GM18951 (cell line): Measurements from ENCODE around the gene MOSPD3.

Experiments used
- POLR2A ChIP-seq: IDR thresholded peaks from 4 replicates; pipeline ENCODE4 v1.6.1; 2011; ENCODE audit warnings: mild to moderate bottlenecking; ENCODE audit not compliant: insufficient read length, insufficient read depth; ENCODE audit errors: extremely low read depth
- in situ Hi-C: fragments of 300-500 bp; cut with MboI; formaldehyde crosslinking; loops from one replicate; pipeline ENCODE4 v1.12.0; 2022; ENCODE audit warnings: low sequenced_read_pairs, mixed read lengths, inconsistent platforms; ENCODE audit not compliant: unreplicated experiment

MOSPD3 gene

GRCh38 chr7:100571829-100572116 is 40.6 kb upstream of the MOSPD3 start:
- no peak for TF ChIP-seq POLR2A
- in situ Hi-C loops = no loop called here

- in situ Hi-C loops = no loop called here
- no peak for TF ChIP-seq POLR2A
Measured at GRCh38 chr7:100572281-100572948, 39.9 kb upstream of the MOSPD3 start.

DNA sequence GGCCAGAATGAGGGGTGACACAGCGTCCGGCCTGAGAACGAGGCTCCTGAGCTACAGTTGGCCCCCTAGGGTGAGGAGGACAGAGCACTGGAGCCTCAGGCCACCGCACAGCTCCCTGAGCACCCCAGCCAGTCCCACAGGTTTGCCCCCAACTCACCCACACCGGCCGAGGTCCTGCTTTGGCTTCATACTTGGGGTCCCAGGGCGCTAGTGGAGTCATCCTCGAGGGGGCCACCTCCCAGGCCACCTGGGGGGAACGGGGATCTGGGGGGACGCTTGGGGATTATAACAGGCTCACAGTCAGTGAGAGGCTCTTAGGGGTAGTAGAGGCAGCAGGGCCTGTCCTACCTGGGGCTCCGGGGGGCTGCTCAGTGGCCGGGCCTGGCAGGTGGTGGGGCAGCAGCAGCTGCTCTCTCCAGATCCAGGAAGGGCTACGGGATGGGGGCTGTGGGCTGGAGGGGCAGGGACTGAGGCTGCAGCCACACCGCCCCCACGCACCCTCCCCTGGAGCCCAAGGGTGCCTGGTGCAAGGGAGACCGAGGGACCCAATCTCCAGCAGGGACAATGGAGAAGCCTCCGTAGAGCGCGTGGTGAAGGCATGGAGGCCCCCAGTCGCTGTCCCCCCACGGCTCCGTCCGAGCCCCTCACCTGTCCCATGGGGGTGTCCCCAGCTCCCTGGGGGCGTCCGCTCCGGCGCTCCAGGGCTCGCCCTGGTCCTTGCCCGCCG is 39.2 kb upstream of the MOSPD3 start:
- in situ Hi-C loops = no loop called here
- TF ChIP-seq POLR2A = no peak

- in situ Hi-C loops = no loop called here
- no peak for TF ChIP-seq POLR2A
Measured at GRCh38 chr7:100573691-100574361, 38.5 kb upstream of the MOSPD3 start, which contains the start of gene SAP25. TSS of gene SAP25 (minus strand) at chr7:100573900. CDS start at chr7:100573742, 158 bp downstream.

DNA sequence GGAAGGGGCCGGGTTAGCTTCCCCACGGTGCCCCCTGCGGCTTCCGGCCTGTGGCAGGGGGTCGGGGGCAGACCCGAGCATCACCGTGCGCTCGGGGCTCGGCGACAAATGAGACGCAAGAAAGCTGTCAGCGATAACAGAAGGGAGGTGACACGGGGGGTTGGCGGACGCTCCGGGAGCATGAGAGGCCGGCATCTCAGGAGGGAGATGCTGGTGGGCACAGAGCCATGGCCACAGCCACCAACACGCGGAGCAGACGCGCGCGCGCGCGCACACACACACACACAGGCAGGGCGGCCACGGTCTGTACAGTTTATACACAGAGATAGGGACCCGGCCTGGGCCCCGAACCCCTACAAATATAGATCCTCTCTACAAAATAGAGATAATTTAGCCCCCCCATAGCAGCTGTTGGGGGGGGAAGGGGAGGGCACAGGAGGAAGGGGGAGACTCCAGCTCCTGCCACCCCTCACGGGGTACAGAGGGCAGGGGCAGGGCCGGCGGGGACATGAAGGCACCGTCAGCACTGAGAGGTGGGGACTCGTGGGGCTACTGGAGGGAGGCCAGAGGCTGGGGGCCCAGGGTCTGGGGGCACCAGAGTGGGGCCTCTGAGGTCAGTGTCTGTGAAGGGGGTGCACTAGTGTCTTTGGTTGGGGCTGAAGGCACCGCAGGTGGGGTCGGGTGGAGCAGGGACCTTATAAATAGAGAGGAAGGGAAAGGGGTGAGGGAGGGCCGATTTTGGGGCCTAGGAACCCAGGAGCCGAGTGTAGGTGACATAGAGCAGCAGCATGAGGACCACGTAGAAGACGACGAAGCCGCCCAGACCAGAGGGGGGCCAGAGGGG is 37.8 kb upstream of the MOSPD3 start:
- in situ Hi-C loops = no loop called here
- TF ChIP-seq POLR2A = no peak

DNA sequence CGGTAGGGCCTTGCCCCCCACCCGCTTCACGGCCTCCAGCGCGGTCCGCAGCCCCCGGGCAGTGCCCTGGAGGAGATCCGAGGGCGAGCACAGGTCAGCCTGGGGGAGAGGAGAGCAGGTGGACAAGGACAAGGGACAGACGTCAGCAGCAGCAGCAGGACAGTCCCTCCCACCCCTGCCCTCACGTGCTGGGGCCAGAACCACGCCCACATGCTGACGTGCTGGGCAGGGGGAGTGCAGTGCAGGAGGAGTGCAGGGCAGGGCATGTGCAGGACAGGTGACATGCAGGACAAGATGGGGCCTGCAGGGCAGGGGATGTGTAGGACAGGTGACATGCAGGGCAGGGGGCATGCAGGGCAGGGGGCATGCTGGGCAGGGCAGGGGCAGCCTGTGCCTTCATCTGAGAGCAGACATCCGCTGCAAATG is 37.1 kb upstream of the MOSPD3 start:
- in situ Hi-C loops = no loop called here
- TF ChIP-seq POLR2A = no peak

GRCh38 chr7:100575746-100576383 is 36.5 kb upstream of the MOSPD3 start:
- in situ Hi-C loops = no loop called here

DNA sequence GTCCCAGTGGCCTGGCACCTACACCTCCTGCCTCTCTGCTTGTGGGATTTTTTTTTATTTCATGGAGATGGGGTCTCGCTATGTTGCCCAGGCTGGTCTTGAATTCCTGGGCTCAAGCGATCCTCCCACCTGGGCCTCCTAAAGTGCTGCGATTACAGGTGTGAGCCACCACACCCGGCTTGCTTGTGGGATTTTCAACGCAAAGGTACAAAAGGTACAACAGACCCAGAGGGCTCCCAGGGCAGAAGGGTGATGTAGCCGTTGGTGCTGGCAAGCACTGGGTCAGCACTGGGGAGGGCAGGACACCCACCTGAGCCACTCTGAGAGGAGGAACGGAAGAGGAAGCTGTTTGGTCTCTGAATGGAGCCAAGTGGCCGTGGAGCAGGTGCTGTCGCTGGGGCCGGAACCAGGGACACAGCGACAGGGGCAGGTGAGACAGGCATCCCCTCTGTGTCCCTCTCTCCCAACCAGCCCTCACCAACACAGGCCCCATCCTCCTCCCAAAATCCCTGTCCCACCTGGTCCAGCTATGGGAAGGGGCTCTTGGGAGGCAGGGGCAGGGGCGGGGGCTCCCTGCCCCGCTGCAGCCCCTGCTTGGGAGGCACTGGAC is 35.9 kb upstream of the MOSPD3 start:
- in situ Hi-C loops = no loop called here
- TF ChIP-seq POLR2A = no peak

More at GRCh38 chr7:100575746-100576383, 36.5 kb upstream of the MOSPD3 start:
- no peak for TF ChIP-seq POLR2A

DNA sequence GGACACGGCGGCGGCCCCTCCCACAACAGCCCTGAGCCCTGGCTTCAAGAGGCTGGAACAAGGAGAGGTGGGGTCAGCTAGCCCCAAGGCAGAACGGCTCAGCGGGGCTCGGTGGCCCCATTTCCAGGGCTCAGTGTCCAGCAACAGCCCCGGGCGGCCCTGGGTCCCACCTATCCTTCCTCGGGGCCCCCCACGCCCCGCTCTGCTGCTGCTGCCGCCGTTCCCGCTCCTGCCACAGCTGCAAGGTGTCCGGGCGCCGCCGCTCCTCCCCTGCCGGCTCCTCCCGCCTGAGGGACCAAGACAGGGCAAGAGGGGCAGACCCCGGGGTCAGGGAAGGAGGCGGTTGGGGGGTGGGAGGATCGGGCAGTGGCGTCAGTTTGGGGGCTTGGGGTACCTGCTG is 35.2 kb upstream of the MOSPD3 start:
- TF ChIP-seq POLR2A = no peak
- in situ Hi-C loops = no loop called here

- TF ChIP-seq POLR2A = no peak
- in situ Hi-C loops = no loop called here
Measured at GRCh38 chr7:100577507-100577906, 34.8 kb upstream of the MOSPD3 start.

DNA sequence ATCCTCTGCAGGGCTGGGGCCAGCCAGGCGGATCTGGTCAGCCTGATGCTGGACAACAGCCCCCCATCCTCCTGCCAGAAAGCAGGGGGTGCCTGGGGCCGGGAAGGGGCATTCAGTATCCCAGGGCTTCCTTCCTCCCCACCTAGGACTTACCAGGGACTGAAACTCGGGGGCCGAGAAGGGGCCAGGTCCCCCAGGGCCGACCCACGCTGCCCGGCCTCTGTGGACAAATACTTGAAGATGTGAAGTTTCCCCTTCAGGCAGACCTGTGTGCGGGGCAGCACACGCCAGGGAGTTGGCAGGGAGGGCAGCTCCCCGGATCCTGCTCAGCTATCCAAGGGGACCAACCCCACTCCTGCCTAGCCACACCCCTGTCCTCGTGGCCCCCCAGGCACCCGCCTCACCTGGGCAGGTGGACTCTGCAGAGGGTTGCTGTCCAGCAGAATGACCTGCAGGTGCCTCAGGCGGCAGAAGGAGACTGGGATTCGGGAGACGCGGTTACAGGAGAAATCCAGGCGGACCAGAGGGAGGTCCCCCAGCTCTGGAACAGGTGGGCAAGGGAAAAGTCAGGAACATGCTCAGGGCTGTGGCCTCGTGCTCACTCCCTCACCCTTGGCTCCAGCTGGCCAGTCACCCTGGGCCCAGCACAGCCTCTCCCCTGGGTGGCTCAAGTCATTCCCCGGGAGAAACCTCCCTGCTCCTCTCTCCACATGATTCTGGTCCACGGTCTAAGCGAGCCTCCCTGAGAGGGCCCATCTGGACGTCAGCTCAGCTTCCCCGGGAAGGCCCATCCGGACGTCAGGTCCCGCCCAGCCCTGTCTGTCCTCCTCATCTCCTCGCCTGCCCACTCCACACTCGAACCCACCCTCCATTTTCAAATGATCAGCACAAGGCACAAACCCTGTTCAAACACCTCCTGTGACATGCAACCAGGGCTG is 33.8 kb upstream of the MOSPD3 start:
- TF ChIP-seq POLR2A = no peak
- in situ Hi-C loops = no loop called here
